Dendritic cell treated with granulocyte-macrophage colony-stimulating factor and Interleukin-4, amounts not matched to agents 40 ng/mL and 50 ng/mL, for 4 days (primary cell): Measurements from ENCODE around the gene LGALS9C.
"Not testable (repeated sequence)": the region's sequence is repeated elsewhere in the genome, so short reads cannot be mapped to it uniquely, and the experiment has no call there.

Source experiments
- H3K27ac Mint-ChIP-seq: one replicate; pipeline ENCODE4 v1.8.0; 2022; ENCODE audit warnings: mild to moderate bottlenecking, mixed read lengths
- H3K27me3 Mint-ChIP-seq: one replicate; pipeline ENCODE4 v1.8.0; 2022; ENCODE audit warnings: mild to moderate bottlenecking, mixed read lengths
- H3K36me3 Mint-ChIP-seq: one replicate; pipeline ENCODE4 v1.8.0; 2022; ENCODE audit warnings: low read depth, mixed read lengths
- H3K4me1 Mint-ChIP-seq: one replicate; pipeline ENCODE4 v1.8.0; 2022; ENCODE audit warnings: low read depth, mixed read lengths
- H3K4me3 Mint-ChIP-seq: one replicate; pipeline ENCODE4 v1.8.0; 2022; ENCODE audit warnings: mild to moderate bottlenecking, moderate library complexity, mixed read lengths
- H3K9me3 Mint-ChIP-seq: one replicate; pipeline ENCODE4 v1.8.0; 2022; ENCODE audit warnings: mixed read lengths
- intact Hi-C: fragments of 100-400 bp; cut with micrococcal nuclease; formaldehyde crosslinking; loops from one replicate; pipeline ENCODE4 v1.15.0; 2022

Gene LGALS9C

GRCh38 chr17:18530405-18530804, 53.8 kb downstream of the LGALS9C start:
- H3K9me3 Mint-ChIP-seq, H3K4me3 Mint-ChIP-seq, H3K4me1 Mint-ChIP-seq, H3K36me3 Mint-ChIP-seq, H3K27ac Mint-ChIP-seq, H3K27me3 Mint-ChIP-seq, intact Hi-C loops: not testable (repeated sequence)

GRCh38 chr17:18542234-18542633, 65.6 kb downstream of the LGALS9C start:
- H3K27me3 Mint-ChIP-seq, H3K9me3 Mint-ChIP-seq, H3K4me3 Mint-ChIP-seq, intact Hi-C loops, H3K4me1 Mint-ChIP-seq, H3K36me3 Mint-ChIP-seq, H3K27ac Mint-ChIP-seq: not testable (repeated sequence)

GRCh38 chr17:18542907-18543306, 66.3 kb downstream of the LGALS9C start:
- H3K27ac Mint-ChIP-seq, H3K9me3 Mint-ChIP-seq, H3K4me1 Mint-ChIP-seq, H3K36me3 Mint-ChIP-seq, H3K4me3 Mint-ChIP-seq, H3K27me3 Mint-ChIP-seq, intact Hi-C loops: not testable (repeated sequence)
